ENCODE data around the gene SIT1.
"Not testable (repeated sequence)": the region's sequence is repeated elsewhere in the genome, so short reads cannot be mapped to it uniquely, and the experiment has no call there.

SIT1 gene

DNA sequence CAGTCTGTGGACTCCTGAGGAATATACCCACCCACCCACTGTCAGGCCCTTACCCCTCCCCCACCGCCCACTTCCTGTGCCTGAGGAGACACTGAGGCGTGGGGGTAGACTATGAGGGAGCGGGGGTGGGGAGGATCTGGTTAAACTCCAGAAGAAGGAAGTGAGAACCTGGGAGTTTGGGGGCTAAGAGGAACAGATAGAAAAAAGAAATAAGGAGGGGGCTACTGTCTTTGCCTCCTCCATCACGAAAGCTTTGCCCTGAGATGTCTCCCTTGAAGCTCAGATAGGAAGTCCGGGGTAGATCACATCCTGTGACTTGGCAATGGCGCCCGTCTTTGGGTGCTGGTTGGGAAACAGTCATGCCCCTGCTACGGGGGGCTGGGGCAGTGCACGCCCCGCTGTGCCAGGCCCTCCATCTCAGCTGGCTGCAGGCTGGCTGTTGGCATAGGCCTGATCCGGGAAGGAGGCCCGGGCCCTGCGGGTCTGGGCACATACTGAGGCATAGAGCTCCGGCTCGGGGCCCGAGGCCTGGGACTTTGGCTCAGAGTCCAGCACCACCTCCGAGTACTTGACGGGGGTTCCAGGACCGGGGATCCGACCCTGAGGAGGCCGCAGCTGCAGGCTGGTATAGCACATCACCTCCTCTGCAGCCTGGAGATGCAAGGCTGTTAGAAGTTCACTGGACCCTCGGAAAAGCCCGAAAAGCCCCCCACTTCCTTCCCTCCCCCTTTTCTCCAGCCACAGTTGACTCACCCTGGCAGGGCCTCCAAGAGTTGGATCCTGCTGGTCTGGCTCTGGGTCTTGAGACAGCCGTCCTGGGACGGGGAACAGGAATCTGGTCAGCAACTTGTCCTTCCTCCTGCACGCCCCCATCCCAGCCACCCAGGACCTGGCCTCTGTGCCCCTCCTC lies 1.0 kb downstream of the SIT1 start:
- TF ChIP-seq, protein P1, sequence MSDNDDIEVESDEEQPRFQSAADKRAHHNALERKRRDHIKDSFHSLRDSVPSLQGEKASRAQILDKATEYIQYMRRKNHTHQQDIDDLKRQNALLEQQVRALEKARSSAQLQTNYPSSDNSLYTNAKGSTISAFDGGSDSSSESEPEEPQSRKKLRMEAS (IDR thresholded peaks at IDR 0.05; ENCODE audit: low read depth, low read length), result 0 out of 2 replicates have a peak, but pooled peaks have one; percentile 15
- TF ChIP-seq MYC (IDR thresholded peaks at IDR 0.05; ENCODE audit: low read depth, low read length), result no peak; the same call in 1 of the 2 replicates
- no peak for TF ChIP-seq POLR2A (IDR thresholded peaks at IDR 0.05; ENCODE audit: extremely low read depth, insufficient read length)
- peak; percentile 95 for DNase-seq (ENCODE audit: low read depth)
- peak overlapping the region; percentile 17 for H3K4me3 ChIP-seq (ENCODE audit: low read depth, low read length)

DNA sequence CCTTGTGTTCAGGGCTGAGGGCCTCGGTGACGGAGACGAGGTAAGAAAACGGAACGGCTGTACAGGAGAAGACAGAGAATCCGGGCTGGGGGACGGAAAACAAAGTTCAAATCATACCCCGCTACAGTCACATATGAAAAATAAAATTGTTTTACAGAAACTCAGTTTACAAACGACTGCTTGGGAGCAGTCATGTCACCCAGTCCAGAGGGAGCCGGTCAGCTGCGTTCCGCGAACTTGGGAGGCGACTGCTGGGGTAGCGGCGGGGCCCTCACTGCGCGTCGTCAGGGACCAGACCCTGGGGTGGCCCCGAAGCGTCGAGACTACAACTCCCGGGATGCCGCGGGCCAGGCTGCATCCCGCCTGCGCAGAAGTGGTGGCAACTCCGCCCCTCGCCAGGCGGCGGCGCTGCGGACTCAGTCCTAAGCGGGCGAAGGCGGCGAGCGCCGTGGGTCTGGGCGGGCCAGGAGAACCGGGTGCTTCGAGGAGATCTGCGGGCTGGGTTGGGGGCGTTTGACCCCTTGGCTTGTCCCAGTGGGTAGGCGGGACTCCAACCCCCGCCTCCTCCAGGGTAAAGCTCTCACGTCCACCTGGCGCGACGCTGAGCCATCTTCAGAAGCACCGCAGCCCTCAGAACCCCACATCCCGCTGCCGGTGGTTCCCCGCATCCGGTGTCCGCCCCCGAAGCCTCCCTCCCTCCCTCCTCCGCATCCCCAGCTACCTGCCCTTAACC lies 4.0 kb downstream of the SIT1 start:
- TF ChIP-seq POLR2A (IDR thresholded peaks at IDR 0.05; ENCODE audit: extremely low read depth, insufficient read length), result peak; percentile 45
- TF ChIP-seq, protein P2, sequence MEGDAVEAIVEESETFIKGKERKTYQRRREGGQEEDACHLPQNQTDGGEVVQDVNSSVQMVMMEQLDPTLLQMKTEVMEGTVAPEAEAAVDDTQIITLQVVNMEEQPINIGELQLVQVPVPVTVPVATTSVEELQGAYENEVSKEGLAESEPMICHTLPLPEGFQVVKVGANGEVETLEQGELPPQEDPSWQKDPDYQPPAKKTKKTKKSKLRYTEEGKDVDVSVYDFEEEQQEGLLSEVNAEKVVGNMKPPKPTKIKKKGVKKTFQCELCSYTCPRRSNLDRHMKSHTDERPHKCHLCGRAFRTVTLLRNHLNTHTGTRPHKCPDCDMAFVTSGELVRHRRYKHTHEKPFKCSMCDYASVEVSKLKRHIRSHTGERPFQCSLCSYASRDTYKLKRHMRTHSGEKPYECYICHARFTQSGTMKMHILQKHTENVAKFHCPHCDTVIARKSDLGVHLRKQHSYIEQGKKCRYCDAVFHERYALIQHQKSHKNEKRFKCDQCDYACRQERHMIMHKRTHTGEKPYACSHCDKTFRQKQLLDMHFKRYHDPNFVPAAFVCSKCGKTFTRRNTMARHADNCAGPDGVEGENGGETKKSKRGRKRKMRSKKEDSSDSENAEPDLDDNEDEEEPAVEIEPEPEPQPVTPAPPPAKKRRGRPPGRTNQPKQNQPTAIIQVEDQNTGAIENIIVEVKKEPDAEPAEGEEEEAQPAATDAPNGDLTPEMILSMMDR (IDR thresholded peaks at IDR 0.05; ENCODE audit: low read depth, low read length), result peak; percentile 43
- TF ChIP-seq, protein P1 (IDR thresholded peaks at IDR 0.05; ENCODE audit: low read depth, low read length), result no peak
- TF ChIP-seq MYC (IDR thresholded peaks at IDR 0.05; ENCODE audit: low read depth, low read length), result no peak
- DNase-seq (ENCODE audit: low read depth), result peak; percentile 99
- peak overlapping the region; percentile 79 for H3K4me3 ChIP-seq (ENCODE audit: low read depth, low read length)

GRCh38 chr9:35646153-35646532 lies 4.6 kb downstream of the SIT1 start:
- peak overlapping the region; percentile 79 for H3K4me3 ChIP-seq (ENCODE audit: low read depth, low read length)
- TF ChIP-seq POLR2A (IDR thresholded peaks at IDR 0.05; ENCODE audit: extremely low read depth, insufficient read length), result no peak
- TF ChIP-seq, protein P2 (IDR thresholded peaks at IDR 0.05; ENCODE audit: low read depth, low read length), result no peak
- peak; percentile 84 for DNase-seq (ENCODE audit: low read depth)

GRCh38 chr9:35645736-35646135 lies 5.0 kb downstream of the SIT1 start:
- H3K4me3 ChIP-seq (ENCODE audit: low read depth, low read length), result peak overlapping the region; percentile 79
- DNase-seq (ENCODE audit: low read depth), result peak; percentile 23

DNA sequence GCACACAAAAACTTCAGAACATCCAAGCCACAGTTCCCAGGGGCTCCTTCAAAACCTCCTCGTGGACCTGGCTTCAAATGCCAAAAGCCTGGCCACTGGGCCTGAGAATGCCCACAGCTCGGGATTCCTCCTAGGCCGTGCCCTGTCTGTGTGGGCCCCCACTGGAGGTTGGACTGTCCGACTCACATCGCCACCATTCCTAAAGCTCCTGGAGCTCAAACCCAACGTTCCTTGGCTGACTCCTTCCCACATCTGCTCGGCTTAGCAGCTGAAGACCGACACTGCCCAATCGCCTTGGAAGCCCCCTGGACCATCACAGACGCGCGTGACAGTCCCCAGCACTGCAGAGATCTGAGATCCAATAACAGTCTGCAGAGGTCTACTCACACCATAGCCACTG lies 7.7 kb downstream of the SIT1 start:
- no peak for TF ChIP-seq MYC (IDR thresholded peaks at IDR 0.05; ENCODE audit: low read depth, low read length)
- TF ChIP-seq, protein P1 (IDR thresholded peaks at IDR 0.05; ENCODE audit: low read depth, low read length), result no peak
- no peak for TF ChIP-seq POLR2A (IDR thresholded peaks at IDR 0.05; ENCODE audit: extremely low read depth, insufficient read length)
- TF ChIP-seq, protein P2 (IDR thresholded peaks at IDR 0.05; ENCODE audit: low read depth, low read length), result no peak
- no peak for DNase-seq (ENCODE audit: low read depth)
- no peak overlapping the region for H3K4me3 ChIP-seq (ENCODE audit: low read depth, low read length)

GRCh38 chr9:35641478-35641877 lies 9.3 kb downstream of the SIT1 start:
- DNase-seq (ENCODE audit: low read depth); H3K4me3 ChIP-seq (ENCODE audit: low read depth, low read length): not testable (repeated sequence)

DNA sequence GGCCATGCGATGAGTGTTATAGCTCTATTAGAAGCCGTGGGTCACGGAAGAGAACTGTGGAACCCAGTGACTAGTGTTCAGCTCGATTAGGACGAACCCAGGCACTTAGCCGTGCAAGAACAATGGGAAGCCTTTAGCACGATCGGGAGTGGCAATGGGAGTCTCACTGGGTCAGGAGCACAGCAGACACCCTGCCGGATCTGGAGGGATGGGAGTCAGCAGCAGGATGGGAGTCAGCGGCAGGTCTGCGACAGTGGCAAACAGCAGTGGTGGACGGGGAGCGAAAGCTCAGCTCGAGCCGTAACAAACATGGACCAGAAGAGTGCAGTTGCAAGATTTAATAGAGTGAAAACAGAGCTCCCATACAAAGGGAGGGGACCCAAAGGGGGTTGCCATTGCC lies 10.3 kb downstream of the SIT1 start:
- not testable (repeated sequence) for DNase-seq (ENCODE audit: low read depth); H3K4me3 ChIP-seq (ENCODE audit: low read depth, low read length)

GRCh38 chr9:35639631-35640030 lies 11.1 kb downstream of the SIT1 start:
- H3K4me3 ChIP-seq (ENCODE audit: low read depth, low read length), result no peak overlapping the region
- DNase-seq (ENCODE audit: low read depth), result no peak
- TF ChIP-seq, protein P1 (IDR thresholded peaks at IDR 0.05; ENCODE audit: low read depth, low read length), result no peak
- TF ChIP-seq MYC (IDR thresholded peaks at IDR 0.05; ENCODE audit: low read depth, low read length), result no peak
- no peak for TF ChIP-seq POLR2A (IDR thresholded peaks at IDR 0.05; ENCODE audit: extremely low read depth, insufficient read length)

DNA sequence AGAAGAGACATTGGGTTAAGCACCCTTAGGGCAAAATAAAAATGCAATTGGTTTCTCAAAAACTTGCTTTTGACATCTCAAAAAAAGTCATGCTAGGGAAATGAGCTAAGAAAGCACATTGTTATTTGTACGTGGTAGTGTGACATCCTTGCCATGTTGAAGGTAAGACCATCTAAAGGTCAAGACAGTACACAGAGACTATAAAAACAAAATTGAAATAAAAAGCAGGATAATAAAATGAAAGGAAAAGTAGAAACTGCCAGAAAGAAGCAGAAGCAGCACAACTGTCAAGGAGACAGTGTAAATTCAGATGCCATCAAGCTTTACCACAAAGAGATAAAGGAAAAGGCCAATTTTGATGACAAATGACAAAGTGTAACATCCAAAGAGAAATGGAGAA lies 11.5 kb downstream of the SIT1 start:
- not testable (repeated sequence) for H3K4me3 ChIP-seq (ENCODE audit: low read depth, low read length); DNase-seq (ENCODE audit: low read depth)

- H3K4me3 ChIP-seq (ENCODE audit: low read depth, low read length), result not testable (repeated sequence)
Measured at GRCh38 chr9:35638751-35639150, 12.0 kb downstream of the SIT1 start.

DNA sequence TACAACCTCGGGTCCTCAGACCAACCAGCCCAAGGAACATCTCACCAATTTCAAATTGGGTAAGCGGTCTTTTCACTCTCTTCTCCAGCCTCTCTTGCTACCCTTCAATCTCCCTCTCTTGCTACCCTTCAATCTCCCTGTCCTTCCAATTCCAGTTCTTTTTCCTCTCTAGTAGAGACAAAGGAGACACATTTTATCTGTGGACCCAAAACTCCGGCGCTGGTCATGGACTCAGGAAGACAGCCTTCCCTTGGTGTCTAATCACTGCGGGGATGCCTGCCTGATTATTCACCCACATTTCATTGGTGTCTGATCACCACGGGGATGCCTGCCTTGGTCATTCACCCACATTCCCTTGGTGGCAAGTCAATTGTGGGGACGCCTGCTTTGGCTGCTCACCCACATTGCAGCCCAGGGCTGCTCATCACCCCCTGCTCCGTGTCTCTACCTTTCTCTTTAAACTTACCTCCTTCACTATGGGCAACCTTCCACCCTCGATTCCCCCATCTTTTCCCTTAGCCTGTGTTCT lies 13.2 kb downstream of the SIT1 start:
- not testable (repeated sequence) for H3K4me3 ChIP-seq (ENCODE audit: low read depth, low read length); DNase-seq (ENCODE audit: low read depth)

More at GRCh38 chr9:35638751-35639150, 12.0 kb downstream of the SIT1 start:
- not testable (repeated sequence) for DNase-seq (ENCODE audit: low read depth)

DNA sequence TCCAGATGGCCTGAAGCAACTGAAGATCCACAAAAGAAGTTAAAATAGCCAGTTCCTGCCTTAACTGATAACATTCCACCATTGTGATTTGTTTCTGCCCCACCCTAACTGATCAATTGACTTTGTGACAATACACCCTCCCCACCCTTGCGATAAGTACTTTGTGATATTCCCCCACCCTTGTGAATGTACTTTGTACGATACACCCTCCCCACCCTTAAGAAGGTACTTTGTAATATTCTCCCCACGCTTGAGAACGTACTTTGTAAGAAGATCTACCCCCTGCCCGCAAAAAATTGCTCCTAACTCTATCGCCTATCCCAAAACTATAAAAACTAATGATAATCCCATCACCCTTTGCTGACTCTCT lies 13.9 kb downstream of the SIT1 start:
- DNase-seq (ENCODE audit: low read depth); H3K4me3 ChIP-seq (ENCODE audit: low read depth, low read length): not testable (repeated sequence)

Data from NB4 (cell line).